Heart left ventricle (tissue), 16 donors: ENCODE results near the gene CYB5D1. TPM values are rescaled to one million over a fixed set of nuclear protein-coding genes. Genes with fewer than 3 reads are reported as not detected.
A peak's percentile ranks its signal among the peaks of the same experiment; 100 is the strongest.

ENCODE experiments used
- ATAC-seq, 4 donors: fragments of 200-7000 bp; cut with Tn5 transposase; one replicate each; pipeline ENCODE4 v1.9.1; 2020 to 2022; ENCODE audit warnings: moderate library complexity in 4 of 4, mild to moderate bottlenecking in 3 of 4, moderate number of reproducible peaks in 1 of 4
- DNase-seq, 5 donors: peaks; one replicate each; pipeline ENCODE4 v3.0.0-alpha.2; 2020
- H3K27ac ChIP-seq, 12 donors: fragments of 200-600 bp; sonication (generic) in 4 of 12; one replicate each; pipeline versions ENCODE4 v1.5.0 to v1.8.0; 2016 to 2022; ENCODE audit warnings: mild to moderate bottlenecking in 2 of 12
- H3K27me3 ChIP-seq, 9 donors: fragments of 200-600 bp; sonication (generic) in 2 of 9; one replicate each; pipeline versions ENCODE4 v1.5.1 to v1.8.0; 2016 to 2022; ENCODE audit warnings: mild to moderate bottlenecking in 3 of 9
- H3K36me3 ChIP-seq, 9 donors: fragments of 200-600 bp; sonication (generic) in 2 of 9; one replicate each; pipeline versions ENCODE4 v1.5.0 to v1.8.0; 2018 to 2022; ENCODE audit warnings: mild to moderate bottlenecking in 2 of 9
- H3K4me1 ChIP-seq, 12 donors: fragments of 200-600 bp; sonication (generic) in 4 of 12; one replicate each; pipeline versions ENCODE4 v1.5.0 to v1.8.0; 2016 to 2022; ENCODE audit warnings: mild to moderate bottlenecking in 3 of 12
- H3K4me3 ChIP-seq, 12 donors: fragments of 200-600 bp; sonication (generic) in 4 of 12; one replicate each; pipeline versions ENCODE4 v1.5.0 to v1.8.0; 2017 to 2022; ENCODE audit warnings: mild to moderate bottlenecking in 9 of 12, moderate library complexity in 4 of 12
- H3K9me3 ChIP-seq, 12 donors: fragments of 200-600 bp; sonication (generic) in 4 of 12; one replicate each; pipeline versions ENCODE4 v1.5.0 to v1.8.0; 2016 to 2022; ENCODE audit warnings: mild to moderate bottlenecking in 1 of 12
- CTCF ChIP-seq, 12 donors: fragments of 200-600 bp; sonication (generic) in 4 of 12; IDR thresholded peaks; one replicate each; pipeline versions ENCODE4 v1.5.0 to v1.8.0; 2018 to 2022; ENCODE audit warnings: antibody characterized with exemption in 12 of 12, mild to moderate bottlenecking in 5 of 12
- POLR2A ChIP-seq, 2 donors: fragments of 450-650 bp; IDR thresholded peaks; one replicate each; pipeline ENCODE4 v1.6.1; 2017; ENCODE audit warnings: antibody characterized with exemption in 2 of 2, mild to moderate bottlenecking in 2 of 2, moderate library complexity in 2 of 2
- whole genome bisulfite sequencing, 4 donors: extraction: QIAGEN DNeasy Blood & Tissue Kit in 2 of 4; methylation state at CpG; one replicate each; pipeline versions ENCODE4 v1.1.5 to v1.1.7; 2013 to 2018; 5-methylcytosine and 5-hydroxymethylcytosine counted together
- intact Hi-C, 10 donors: fragments of 100-400 bp; cut with DNase I; formaldehyde crosslinking; loops; one replicate each; pipeline versions ENCODE4 v1.11.1 to v1.14.2; 2022
- polyA plus RNA-seq, 2 donors: library from polyadenylated mRNA; stranded (reverse); fragments of 200-250 nt; gene quantifications; one replicate each; pipeline ENCODE4 v1.2.3, GENCODE V29; 2013
- total RNA-seq, 9 donors: library from RNA; depleted of rRNA in 2 of 9; stranded (reverse); fragments of >200 nt in 2 of 9; fragmentation: NEBNext Ultra II Directional in 3 of 9; extraction: Animal tissue kit (Norgen Biotek cat#: 25700) in 3 of 9; gene quantifications; one replicate each; pipeline versions ENCODE4 v1.1.0 to v1.2.4, GENCODE V29; 2016 to 2023
- donor health status: ischemic (EF 13 %, LVEDD 7.1; RV severe dilation, severe dysfunction).
- donor health status: healthy with polysubstance abuse.
- donor health status: DM: no; HTN: yes; CAD: no.
- donor health status: DM: no; HTN: no; CAD: no.
- donor health status: ischemic (EF 25% LVEDD 6.9; RV normal size, moderate dysfunction).
- donor health status: ischemic (EF 25% LVEDD 5.7; RV mildly dilated, moderate dysfunction).
- donor health status: healthy.
- donor health status: DM: yes; HTN: yes; CAD: no.
- donor health status: ischemic (EF 35%, LVEDD 5.7; RV mildly dilated, moderate dysfunction).
- donor health status: nonischemic (EF 11% LVEDD 7.7; RV severe dilation, severe dysfunction).
- donor health status: DM: yes; HTN: yes; CAD: no.
- donor health status: PGD.
- donor health status: ischemic (EF 29% LVEDD 5.4; RV normal size, mild dysfunction).
- donor health status: nonischemic (EF 23%, LVEDD 6.1; RV moderate dilation, normal function).

The CYB5D1 gene
- total and polyA plus RNA-seq, 11 donors, result 9.3 to 20.4 (median 15.5) TPM

GRCh38 chr17:7903154-7904103 lies 45.6 kb downstream of the CYB5D1 start:
- no peak for ATAC-seq
- no peak for TF ChIP-seq CTCF (IDR thresholded peaks at IDR 0.05)
- no peak for TF ChIP-seq POLR2A (IDR thresholded peaks at IDR 0.05)
- peaks cover 0 to 100% (median 92%) of the 10 kb centered on the region in 9 donors for H3K36me3 ChIP-seq
- WGBS, 4 donors, result 79 to 84% (median 81%) methylated on average over 22 of the region's 22 CpGs
- H3K4me3 ChIP-seq, result no peak overlapping the region
- H3K4me1 ChIP-seq, result no peaks in the 10 kb centered on the region
- DNase-seq, result no peak
- intact Hi-C loops, result loop anchor here in 1 of 10 donors (5.0 kb wide), 1 partner anchor 81 kb away; no protein-coding TSS in a partner anchor
- H3K27ac ChIP-seq, result no peak overlapping the region
- H3K27me3 ChIP-seq, result no peaks in the 10 kb centered on the region
- H3K9me3 ChIP-seq, result no peaks in the 10 kb centered on the region

DNA sequence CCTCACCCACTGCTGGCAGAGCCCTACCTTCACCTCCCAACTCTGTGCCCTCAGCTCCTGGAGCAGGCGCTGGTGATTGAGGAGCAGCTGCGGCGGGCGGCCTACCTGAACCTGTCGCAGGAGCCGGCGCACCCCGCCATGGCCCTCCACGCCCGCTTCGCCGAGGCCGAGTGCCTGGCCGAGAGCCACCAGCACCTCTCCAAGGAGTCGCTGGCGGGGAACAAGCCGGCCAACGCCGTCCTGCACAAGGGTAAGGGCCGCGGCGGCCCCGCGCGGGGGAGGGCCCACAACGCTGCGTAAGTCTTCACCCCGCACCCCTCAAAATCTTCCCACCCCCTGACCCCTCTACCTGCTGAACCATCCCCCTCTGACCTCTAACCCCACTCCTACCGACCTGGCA lies 51.3 kb downstream of the CYB5D1 start:
- ATAC-seq (peak in 1 of 4 donors; percentile 12), DNase-seq (peak in 1 of 5 donors; percentile 20)
- Histone ChIP-seq H3K27ac (no peak overlapping the region), H3K9me3 (no peaks in the 10 kb centered on the region), H3K36me3 (peaks cover 0 to 81% (median 71%) of the 10 kb centered on the region in 9 donors), H3K27me3 (no peaks in the 10 kb centered on the region), H3K4me3 (no peak overlapping the region), H3K4me1 (peaks cover 0 to 7% (median under 1%) of the 10 kb centered on the region in 12 donors)
- WGBS, 4 donors, result 95 to 96% (median 95%) methylated on average over 22 to 29 of the region's 29 CpGs
- intact Hi-C loops, result loop anchor here in 1 of 10 donors (5.0 kb wide), 1 partner anchor 138 kb away; no protein-coding TSS in a partner anchor
- TF ChIP-seq CTCF (IDR thresholded peaks at IDR 0.05) (no peak), POLR2A (IDR thresholded peaks at IDR 0.05) (no peak)

DNA sequence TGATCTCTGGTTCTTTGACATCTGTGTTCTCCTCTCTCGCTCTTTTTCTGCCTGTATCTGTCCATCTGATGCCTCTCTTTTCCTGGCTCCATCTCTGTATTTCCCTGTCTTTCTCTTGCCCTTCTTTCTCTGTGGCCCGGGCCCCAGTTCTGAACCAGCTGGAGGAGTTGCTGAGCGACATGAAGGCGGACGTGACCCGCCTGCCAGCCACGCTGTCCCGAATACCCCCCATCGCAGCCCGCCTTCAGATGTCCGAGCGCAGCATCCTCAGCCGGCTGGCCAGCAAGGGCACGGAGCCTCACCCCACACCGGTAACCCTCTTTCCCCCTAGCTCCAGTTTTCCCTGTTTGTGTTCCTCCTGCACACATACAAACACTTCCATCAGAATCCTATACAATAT lies 52.5 kb downstream of the CYB5D1 start:
- ATAC-seq (no peak), DNase-seq (peak in 1 of 5 donors; percentile 51)
- H3K27ac ChIP-seq, result no peak overlapping the region
- TF ChIP-seq POLR2A (IDR thresholded peaks at IDR 0.05) (no peak), CTCF (IDR thresholded peaks at IDR 0.05) (no peak)
- H3K9me3 ChIP-seq, result no peaks in the 10 kb centered on the region
- 94 to 97% (median 95%) methylated on average over 15 of the region's 15 CpGs for WGBS, 4 donors
- H3K27me3 ChIP-seq, result no peaks in the 10 kb centered on the region
- intact Hi-C loops, result loop anchor here in 9 of 10 donors (5.0 to 10.0 kb wide), 3 partner anchors 132 to 147 kb away; no protein-coding TSS in a partner anchor
- H3K4me1 ChIP-seq, result peaks cover 0 to 19% (median 12%) of the 10 kb centered on the region in 12 donors
- no peak overlapping the region for H3K4me3 ChIP-seq
- peaks cover 0 to 69% (median 62%) of the 10 kb centered on the region in 9 donors for H3K36me3 ChIP-seq

- WGBS, 4 donors, result 94% methylated on average over 13 of the region's 13 CpGs
These were observed 52.9 kb downstream of the CYB5D1 start for GRCh38 chr17:7910711-7911110.

More at GRCh38 chr17:7910711-7911110, 52.9 kb downstream of the CYB5D1 start:
- TF ChIP-seq CTCF (IDR thresholded peaks at IDR 0.05) (no peak), POLR2A (IDR thresholded peaks at IDR 0.05) (no peak)
- DNase-seq, result peak in 1 of 5 donors; percentile 45
- Histone ChIP-seq H3K27me3 (no peaks in the 10 kb centered on the region), H3K36me3 (peaks cover 0 to 65% (median 57%) of the 10 kb centered on the region in 9 donors), H3K27ac (no peak overlapping the region), H3K4me3 (no peak overlapping the region), H3K4me1 (peaks cover 0 to 21% (median 14%) of the 10 kb centered on the region in 12 donors), H3K9me3 (no peaks in the 10 kb centered on the region)
- intact Hi-C loops, result loop anchor here in 9 of 10 donors (5.0 to 10.0 kb wide), 3 partner anchors 132 to 147 kb away; no protein-coding TSS in a partner anchor
- ATAC-seq, result no peak
